Stimulated activated CD8-positive, alpha-beta memory T cell treated with anti-CD3 and anti-CD28 coated beads, Interleukin-7, amount 100 ng/mL, for 24 hours (primary cell): ENCODE results near the gene SULT2B1.
"Not testable (repeated sequence)": the region's sequence is repeated elsewhere in the genome, so short reads cannot be mapped to it uniquely, and the experiment has no call there.

Experiments
- DNase-seq: peaks from one replicate; pipeline ENCODE4 v3.0.0-alpha.2; 2020; ENCODE audit warnings: low read depth

Gene SULT2B1

GRCh38 chr19:48529156-48529555 lies 22.8 kb upstream of the SULT2B1 start:
- no peak for DNase-seq

GRCh38 chr19:48530066-48530720 lies 21.8 kb upstream of the SULT2B1 start:
- DNase-seq, result no peak

GRCh38 chr19:48530770-48531169 lies 21.2 kb upstream of the SULT2B1 start:
- DNase-seq, result no peak

GRCh38 chr19:48533770-48534169 lies 18.2 kb upstream of the SULT2B1 start:
- DNase-seq, result no peak

- no peak for DNase-seq
Observed at GRCh38 chr19:48537541-48537940, 14.4 kb upstream of the SULT2B1 start.

- DNase-seq, result not testable (repeated sequence)
Observed at GRCh38 chr19:48538057-48538456, 13.9 kb upstream of the SULT2B1 start.

GRCh38 chr19:48539503-48540096 lies 12.4 kb upstream of the SULT2B1 start:
- no peak for DNase-seq

GRCh38 chr19:48540110-48540509 lies 11.9 kb upstream of the SULT2B1 start:
- no peak for DNase-seq

- no peak for DNase-seq
Observed at GRCh38 chr19:48541813-48542212, 10.2 kb upstream of the SULT2B1 start.

- no peak for DNase-seq
Observed at GRCh38 chr19:48543121-48543710, 8.8 kb upstream of the SULT2B1 start.

GRCh38 chr19:48544856-48545750 lies 6.9 kb upstream of the SULT2B1 start:
- DNase-seq, result no peak

- DNase-seq, result no peak
Observed at GRCh38 chr19:48547722-48548121, 4.2 kb upstream of the SULT2B1 start.

GRCh38 chr19:48548253-48548911 lies 3.6 kb upstream of the SULT2B1 start:
- DNase-seq, result no peak

GRCh38 chr19:48549380-48549779 lies 2.6 kb upstream of the SULT2B1 start:
- no peak for DNase-seq

- DNase-seq, result no peak
Observed at GRCh38 chr19:48552406-48553322, 692 bp downstream of the SULT2B1 start.

GRCh38 chr19:48553676-48554384 lies 1.9 kb downstream of the SULT2B1 start:
- DNase-seq, result no peak

- DNase-seq, result no peak
Observed at GRCh38 chr19:48554385-48555091, 2.6 kb downstream of the SULT2B1 start.

GRCh38 chr19:48556163-48556562 lies 4.2 kb downstream of the SULT2B1 start:
- DNase-seq, result no peak

GRCh38 chr19:48556825-48557224 lies 4.9 kb downstream of the SULT2B1 start:
- DNase-seq, result no peak
